SK-N-MC (cell line): Measurements from ENCODE around the gene TAOK1.

Experiments used
- EZH2 ChIP-seq: fragments of 200-600 bp; sonication (generic); IDR thresholded peaks from one replicate; pipeline ENCODE4 v1.6.1; 2017; ENCODE audit warnings: antibody characterized with exemption
- FOXP2 ChIP-seq: optimal IDR thresholded peaks from 2 replicates; pipeline ENCODE3; 2011; ENCODE audit warnings: mild to moderate bottlenecking, moderate library complexity; ENCODE audit not compliant: insufficient read depth; ENCODE audit errors: extremely low read length, control extremely low read depth
- POLR2AphosphoS5 ChIP-seq: IDR thresholded peaks from 2 replicates; pipeline ENCODE4 v1.6.1; 2012; ENCODE audit warnings: mild to moderate bottlenecking, low read depth, low read length, borderline replicate concordance

- TF ChIP-seq EZH2 (no peak), POLR2AphosphoS5 (no peak), FOXP2 (no peak)
These were observed 197.4 kb downstream of the TAOK1 start for GRCh38 chr17:29587591-29587990.
